Measurements from ENCODE around the gene GTPBP2. TPM values are rescaled to one million over a fixed set of nuclear protein-coding genes. Genes with fewer than 3 reads are reported as not detected.
A peak's percentile ranks its signal among the peaks of the same experiment; 100 is the strongest.

GTPBP2 gene
- total and polyA plus RNA-seq, 2 of the 13 experiments (the other 11 are each of a cell fraction or from before 2014, with no cell fraction given), result 26.9 to 88.2 TPM

DNA sequence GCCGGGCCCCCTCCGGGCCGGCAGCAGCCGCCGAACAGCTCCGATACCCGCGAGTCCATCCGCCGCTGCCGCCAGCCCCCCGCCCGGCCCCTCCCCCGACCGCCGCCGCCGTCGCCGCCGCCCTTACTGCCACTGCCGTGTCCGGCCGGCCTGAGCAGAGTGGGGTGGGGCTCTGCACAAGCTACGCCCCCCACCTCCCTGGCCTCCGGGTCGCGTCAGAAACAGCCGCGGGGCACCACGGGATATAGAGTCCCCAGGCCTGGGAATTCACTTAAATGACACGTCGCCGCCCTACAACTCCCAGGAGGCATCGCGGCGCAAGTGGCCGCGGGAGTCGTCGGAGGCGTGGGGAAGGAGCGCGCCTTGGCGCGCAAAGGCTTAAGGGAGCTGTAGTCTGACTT, at the start of gene GTPBP2 (continued):
- TF ChIP-seq SCMH1 (CRISPR knock-in tag; IDR thresholded peaks at IDR 0.05; ENCODE audit: borderline replicate concordance) (no peak), ESRRA (CRISPR knock-in tag; IDR thresholded peaks at IDR 0.05; ENCODE audit: low read depth) (no peak), ZNF577 (CRISPR knock-in tag; IDR thresholded peaks at IDR 0.05; ENCODE audit: borderline replicate concordance, low read depth) (no peak), ZNF230 (CRISPR knock-in tag; IDR thresholded peaks at IDR 0.05) (no peak), ZNF713 (CRISPR knock-in tag; IDR thresholded peaks at IDR 0.05) (no peak), KLF12 (CRISPR knock-in tag; IDR thresholded peaks at IDR 0.05; ENCODE audit: borderline replicate concordance) (0 out of 2 replicates have a peak, but pooled peaks have one; percentile 20), GABPA (IDR thresholded peaks at IDR 0.05; ENCODE audit: low read depth, low read length) (peak; percentile 49), GABPA (CRISPR knock-in tag; IDR thresholded peaks at IDR 0.05; ENCODE audit: low read depth) (peak; percentile 84), ZNF446 (CRISPR knock-in tag; IDR thresholded peaks at IDR 0.05) (no peak), ZBTB14 (CRISPR knock-in tag; IDR thresholded peaks at IDR 0.05) (peak; percentile 87)
- TF ChIP-seq, protein P1, sequence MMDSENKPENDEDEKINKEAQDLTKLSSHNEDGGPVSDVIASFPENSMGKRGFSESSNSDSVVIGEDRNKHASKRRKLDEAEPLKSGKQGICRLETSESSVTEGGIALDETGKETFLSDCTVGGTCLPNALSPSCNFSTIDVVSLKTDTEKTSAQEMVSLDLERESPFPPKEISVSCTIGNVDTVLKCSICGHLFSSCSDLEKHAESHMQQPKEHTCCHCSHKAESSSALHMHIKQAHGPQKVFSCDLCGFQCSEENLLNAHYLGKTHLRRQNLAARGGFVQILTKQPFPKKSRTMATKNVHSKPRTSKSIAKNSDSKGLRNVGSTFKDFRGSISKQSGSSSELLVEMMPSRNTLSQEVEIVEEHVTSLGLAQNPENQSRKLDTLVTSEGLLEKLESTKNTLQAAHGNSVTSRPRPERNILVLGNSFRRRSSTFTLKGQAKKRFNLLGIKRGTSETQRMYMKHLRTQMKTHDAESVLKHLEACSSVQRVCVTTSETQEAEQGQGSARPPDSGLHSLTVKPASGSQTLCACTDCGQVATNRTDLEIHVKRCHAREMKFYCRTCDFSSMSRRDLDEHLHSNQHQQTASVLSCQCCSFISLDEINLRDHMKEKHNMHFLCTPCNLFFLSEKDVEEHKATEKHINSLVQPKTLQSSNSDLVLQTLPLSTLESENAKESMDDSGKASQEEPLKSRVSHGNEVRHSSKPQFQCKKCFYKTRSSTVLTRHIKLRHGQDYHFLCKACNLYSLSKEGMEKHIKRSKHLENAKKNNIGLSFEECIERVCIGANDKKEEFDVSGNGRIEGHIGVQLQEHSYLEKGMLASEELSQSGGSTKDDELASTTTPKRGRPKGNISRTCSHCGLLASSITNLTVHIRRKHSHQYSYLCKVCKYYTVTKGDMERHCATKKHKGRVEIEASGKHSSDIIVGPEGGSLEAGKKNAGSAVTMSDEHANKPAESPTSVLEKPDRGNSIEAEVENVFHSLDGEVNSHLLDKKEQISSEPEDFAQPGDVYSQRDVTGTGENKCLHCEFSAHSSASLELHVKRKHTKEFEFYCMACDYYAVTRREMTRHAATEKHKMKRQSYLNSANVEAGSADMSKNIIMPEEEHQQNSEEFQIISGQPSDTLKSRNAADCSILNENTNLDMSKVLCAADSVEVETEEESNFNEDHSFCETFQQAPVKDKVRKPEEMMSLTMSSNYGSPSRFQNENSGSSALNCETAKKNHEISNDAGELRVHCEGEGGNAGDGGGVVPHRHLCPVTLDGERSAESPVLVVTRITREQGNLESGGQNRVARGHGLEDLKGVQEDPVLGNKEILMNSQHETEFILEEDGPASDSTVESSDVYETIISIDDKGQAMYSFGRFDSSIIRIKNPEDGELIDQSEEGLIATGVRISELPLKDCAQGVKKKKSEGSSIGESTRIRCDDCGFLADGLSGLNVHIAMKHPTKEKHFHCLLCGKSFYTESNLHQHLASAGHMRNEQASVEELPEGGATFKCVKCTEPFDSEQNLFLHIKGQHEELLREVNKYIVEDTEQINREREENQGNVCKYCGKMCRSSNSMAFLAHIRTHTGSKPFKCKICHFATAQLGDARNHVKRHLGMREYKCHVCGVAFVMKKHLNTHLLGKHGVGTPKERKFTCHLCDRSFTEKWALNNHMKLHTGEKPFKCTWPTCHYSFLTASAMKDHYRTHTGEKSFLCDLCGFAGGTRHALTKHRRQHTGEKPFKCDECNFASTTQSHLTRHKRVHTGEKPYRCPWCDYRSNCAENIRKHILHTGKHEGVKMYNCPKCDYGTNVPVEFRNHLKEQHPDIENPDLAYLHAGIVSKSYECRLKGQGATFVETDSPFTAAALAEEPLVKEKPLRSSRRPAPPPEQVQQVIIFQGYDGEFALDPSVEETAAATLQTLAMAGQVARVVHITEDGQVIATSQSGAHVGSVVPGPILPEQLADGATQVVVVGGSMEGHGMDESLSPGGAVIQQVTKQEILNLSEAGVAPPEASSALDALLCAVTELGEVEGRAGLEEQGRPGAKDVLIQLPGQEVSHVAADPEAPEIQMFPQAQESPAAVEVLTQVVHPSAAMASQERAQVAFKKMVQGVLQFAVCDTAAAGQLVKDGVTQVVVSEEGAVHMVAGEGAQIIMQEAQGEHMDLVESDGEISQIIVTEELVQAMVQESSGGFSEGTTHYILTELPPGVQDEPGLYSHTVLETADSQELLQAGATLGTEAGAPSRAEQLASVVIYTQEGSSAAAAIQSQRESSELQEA (CRISPR knock-in tag; IDR thresholded peaks at IDR 0.05; ENCODE audit: not compliant biosample characterization), result no peak
- TF ChIP-seq, protein P2, sequence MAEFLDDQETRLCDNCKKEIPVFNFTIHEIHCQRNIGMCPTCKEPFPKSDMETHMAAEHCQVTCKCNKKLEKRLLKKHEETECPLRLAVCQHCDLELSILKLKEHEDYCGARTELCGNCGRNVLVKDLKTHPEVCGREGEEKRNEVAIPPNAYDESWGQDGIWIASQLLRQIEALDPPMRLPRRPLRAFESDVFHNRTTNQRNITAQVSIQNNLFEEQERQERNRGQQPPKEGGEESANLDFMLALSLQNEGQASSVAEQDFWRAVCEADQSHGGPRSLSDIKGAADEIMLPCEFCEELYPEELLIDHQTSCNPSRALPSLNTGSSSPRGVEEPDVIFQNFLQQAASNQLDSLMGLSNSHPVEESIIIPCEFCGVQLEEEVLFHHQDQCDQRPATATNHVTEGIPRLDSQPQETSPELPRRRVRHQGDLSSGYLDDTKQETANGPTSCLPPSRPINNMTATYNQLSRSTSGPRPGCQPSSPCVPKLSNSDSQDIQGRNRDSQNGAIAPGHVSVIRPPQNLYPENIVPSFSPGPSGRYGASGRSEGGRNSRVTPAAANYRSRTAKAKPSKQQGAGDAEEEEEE (CRISPR knock-in tag; IDR thresholded peaks at IDR 0.05; ENCODE audit: borderline replicate concordance), result no peak; the same call in 1 of the 2 replicates
- TF ChIP-seq, protein P3, sequence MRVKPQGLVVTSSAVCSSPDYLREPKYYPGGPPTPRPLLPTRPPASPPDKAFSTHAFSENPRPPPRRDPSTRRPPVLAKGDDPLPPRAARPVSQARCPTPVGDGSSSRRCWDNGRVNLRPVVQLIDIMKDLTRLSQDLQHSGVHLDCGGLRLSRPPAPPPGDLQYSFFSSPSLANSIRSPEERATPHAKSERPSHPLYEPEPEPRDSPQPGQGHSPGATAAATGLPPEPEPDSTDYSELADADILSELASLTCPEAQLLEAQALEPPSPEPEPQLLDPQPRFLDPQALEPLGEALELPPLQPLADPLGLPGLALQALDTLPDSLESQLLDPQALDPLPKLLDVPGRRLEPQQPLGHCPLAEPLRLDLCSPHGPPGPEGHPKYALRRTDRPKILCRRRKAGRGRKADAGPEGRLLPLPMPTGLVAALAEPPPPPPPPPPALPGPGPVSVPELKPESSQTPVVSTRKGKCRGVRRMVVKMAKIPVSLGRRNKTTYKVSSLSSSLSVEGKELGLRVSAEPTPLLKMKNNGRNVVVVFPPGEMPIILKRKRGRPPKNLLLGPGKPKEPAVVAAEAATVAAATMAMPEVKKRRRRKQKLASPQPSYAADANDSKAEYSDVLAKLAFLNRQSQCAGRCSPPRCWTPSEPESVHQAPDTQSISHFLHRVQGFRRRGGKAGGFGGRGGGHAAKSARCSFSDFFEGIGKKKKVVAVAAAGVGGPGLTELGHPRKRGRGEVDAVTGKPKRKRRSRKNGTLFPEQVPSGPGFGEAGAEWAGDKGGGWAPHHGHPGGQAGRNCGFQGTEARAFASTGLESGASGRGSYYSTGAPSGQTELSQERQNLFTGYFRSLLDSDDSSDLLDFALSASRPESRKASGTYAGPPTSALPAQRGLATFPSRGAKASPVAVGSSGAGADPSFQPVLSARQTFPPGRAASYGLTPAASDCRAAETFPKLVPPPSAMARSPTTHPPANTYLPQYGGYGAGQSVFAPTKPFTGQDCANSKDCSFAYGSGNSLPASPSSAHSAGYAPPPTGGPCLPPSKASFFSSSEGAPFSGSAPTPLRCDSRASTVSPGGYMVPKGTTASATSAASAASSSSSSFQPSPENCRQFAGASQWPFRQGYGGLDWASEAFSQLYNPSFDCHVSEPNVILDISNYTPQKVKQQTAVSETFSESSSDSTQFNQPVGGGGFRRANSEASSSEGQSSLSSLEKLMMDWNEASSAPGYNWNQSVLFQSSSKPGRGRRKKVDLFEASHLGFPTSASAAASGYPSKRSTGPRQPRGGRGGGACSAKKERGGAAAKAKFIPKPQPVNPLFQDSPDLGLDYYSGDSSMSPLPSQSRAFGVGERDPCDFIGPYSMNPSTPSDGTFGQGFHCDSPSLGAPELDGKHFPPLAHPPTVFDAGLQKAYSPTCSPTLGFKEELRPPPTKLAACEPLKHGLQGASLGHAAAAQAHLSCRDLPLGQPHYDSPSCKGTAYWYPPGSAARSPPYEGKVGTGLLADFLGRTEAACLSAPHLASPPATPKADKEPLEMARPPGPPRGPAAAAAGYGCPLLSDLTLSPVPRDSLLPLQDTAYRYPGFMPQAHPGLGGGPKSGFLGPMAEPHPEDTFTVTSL (CRISPR knock-in tag; IDR thresholded peaks at IDR 0.05; ENCODE audit: borderline replicate concordance), result no peak
